H9 (cell line): ENCODE measurements around the gene ARHGEF17. TPM values are rescaled to one million over a fixed set of nuclear protein-coding genes. Genes with fewer than 3 reads are reported as not detected.
"Not testable (repeated sequence)": the region's sequence is repeated elsewhere in the genome, so short reads cannot be mapped to it uniquely, and the experiment has no call there.

Experiments
- DNase-seq: peaks from one replicate; pipeline ENCODE4 v3.0.0-alpha.2; 2017
- H2AFZ ChIP-seq: one replicate; pipeline ENCODE4 v1.6.1; 2013; ENCODE audit warnings: mild to moderate bottlenecking, low read length, control low read depth, moderate library complexity
- H2AK5ac ChIP-seq: 2 replicates; pipeline ENCODE4 v1.6.1; 2013; ENCODE audit warnings: low read length, control low read depth, mixed read lengths; ENCODE audit not compliant: insufficient read length
- H2BK120ac ChIP-seq: one replicate; pipeline ENCODE4 v1.6.1; 2013; ENCODE audit warnings: low read depth, mild to moderate bottlenecking, low read length, control low read depth, inconsistent platforms; ENCODE audit not compliant: poor library complexity, severe bottlenecking
- H2BK12ac ChIP-seq: 2 replicates; pipeline ENCODE4 v1.6.1; 2013; ENCODE audit warnings: low read length, control low read depth, mixed read lengths, low read depth; ENCODE audit not compliant: insufficient read length
- H2BK15ac ChIP-seq: 2 replicates; pipeline ENCODE4 v1.6.1; 2013; ENCODE audit warnings: low read depth, low read length, control low read depth
- H2BK20ac ChIP-seq: one replicate; pipeline ENCODE4 v1.6.1; 2013; ENCODE audit warnings: low read depth, mild to moderate bottlenecking, low read length, control low read depth, inconsistent platforms; ENCODE audit not compliant: poor library complexity, severe bottlenecking
- H2BK5ac ChIP-seq: 2 replicates; pipeline ENCODE4 v1.6.1; 2013; ENCODE audit warnings: low read length, control low read depth, mixed read lengths; ENCODE audit not compliant: insufficient read length
- H3K14ac ChIP-seq: 2 replicates; pipeline ENCODE4 v1.6.1; 2013; ENCODE audit warnings: low read length, control low read depth; ENCODE audit not compliant: insufficient read depth
- H3K18ac ChIP-seq: 2 replicates; pipeline ENCODE4 v1.6.1; 2013; ENCODE audit warnings: low read depth, mild to moderate bottlenecking, mixed read lengths, low read length, control low read depth; ENCODE audit not compliant: insufficient read length
- H3K23ac ChIP-seq: 2 replicates; pipeline ENCODE4 v1.6.1; 2013; ENCODE audit warnings: low read length, control low read depth, mixed read lengths, low read depth; ENCODE audit not compliant: insufficient read length
- H3K23me2 ChIP-seq: 2 replicates; pipeline ENCODE4 v1.6.1; 2013; ENCODE audit warnings: low read depth, mild to moderate bottlenecking, mixed read lengths, low read length, control low read depth; ENCODE audit not compliant: insufficient read length, poor library complexity, severe bottlenecking
- H3K27ac ChIP-seq: 2 replicates; pipeline ENCODE4 v1.5.1; 2013; ENCODE audit warnings: low read length, control low read depth, mixed read lengths, low read depth; ENCODE audit not compliant: insufficient read length
- H3K27me3 ChIP-seq: 2 replicates; pipeline ENCODE4 v1.6.1; 2013; ENCODE audit warnings: low read length, control low read depth, inconsistent platforms; ENCODE audit not compliant: insufficient read depth
- H3K4ac ChIP-seq: 2 replicates; pipeline ENCODE4 v1.6.1; 2013; ENCODE audit warnings: low read depth, mild to moderate bottlenecking, control low read depth, inconsistent platforms, low read length, moderate library complexity
- H3K4me1 ChIP-seq: 2 replicates; pipeline ENCODE4 v1.6.1; 2013; ENCODE audit warnings: low read length, control low read depth, inconsistent platforms; ENCODE audit not compliant: insufficient read depth
- H3K4me2 ChIP-seq: 2 replicates; pipeline ENCODE4 v1.6.1; 2013; ENCODE audit warnings: low read length, control low read depth, mixed read lengths; ENCODE audit not compliant: insufficient read length, insufficient read depth
- H3K56ac ChIP-seq: 2 replicates; pipeline ENCODE4 v1.6.1; 2013; ENCODE audit warnings: low read depth, mild to moderate bottlenecking, mixed read lengths, low read length, control low read depth; ENCODE audit not compliant: insufficient read length
- H3K79me1 ChIP-seq: 2 replicates; pipeline ENCODE4 v1.6.1; 2013; ENCODE audit warnings: low read depth, mild to moderate bottlenecking, moderate library complexity, low read length, control low read depth, inconsistent platforms; ENCODE audit not compliant: insufficient read depth, poor library complexity, severe bottlenecking
- H3K79me2 ChIP-seq: 2 replicates; pipeline ENCODE4 v1.6.1; 2013; ENCODE audit warnings: low read length, control low read depth, inconsistent platforms; ENCODE audit not compliant: insufficient read depth
- H3K9ac ChIP-seq: 2 replicates; pipeline ENCODE4 v1.6.1; 2013; ENCODE audit warnings: low read length, control low read depth, mixed read lengths; ENCODE audit not compliant: insufficient read length; ENCODE audit errors: extremely low read depth
- H3K9me3 ChIP-seq: one replicate; pipeline ENCODE4 v1.6.1; 2013; ENCODE audit warnings: low read depth, low read length, inconsistent platforms; ENCODE audit not compliant: control insufficient read depth
- H3T11ph ChIP-seq: one replicate; pipeline ENCODE4 v1.6.1; 2013; ENCODE audit warnings: mild to moderate bottlenecking, low read length, control low read depth, inconsistent platforms
- H4K20me1 ChIP-seq: one replicate; pipeline ENCODE4 v1.6.1; 2013; ENCODE audit not compliant: control insufficient read depth, insufficient read length, insufficient read depth
- H4K5ac ChIP-seq: 2 replicates; pipeline ENCODE4 v1.6.1; 2013; ENCODE audit warnings: low read depth, mild to moderate bottlenecking, mixed read lengths, low read length, control low read depth; ENCODE audit not compliant: insufficient read length
- H4K8ac ChIP-seq: replicated peaks from 2 replicates; pipeline ENCODE4 v1.6.1; 2013; ENCODE audit warnings: low read length, control low read depth, mixed read lengths, low read depth; ENCODE audit not compliant: insufficient read length
- H4K91ac ChIP-seq: 2 replicates; pipeline ENCODE4 v1.6.1; 2013; ENCODE audit warnings: low read depth, mild to moderate bottlenecking, moderate library complexity, mixed read lengths, low read length, control low read depth; ENCODE audit not compliant: insufficient read length
- H3K27ac Mint-ChIP-seq, 3 experiments: 2 replicates in 2 of 3; 3 replicates in 1 of 3; pipeline ENCODE4 v1.8.0; 2020 to 2021; ENCODE audit warnings: mixed read lengths in 3 of 3, mild to moderate bottlenecking in 1 of 3, moderate library complexity in 1 of 3
- H3K27me3 Mint-ChIP-seq: 2 replicates; pipeline ENCODE4 v1.8.0; 2021; ENCODE audit warnings: low read depth, mild to moderate bottlenecking, moderate library complexity, mixed read lengths
- H3K36me3 Mint-ChIP-seq, 3 experiments: 2 replicates in 2 of 3; 3 replicates in 1 of 3; pipeline ENCODE4 v1.8.0; 2020 to 2021; ENCODE audit warnings: low read depth in 3 of 3, mixed read lengths in 3 of 3; ENCODE audit not compliant: insufficient read depth in 1 of 3
- H3K4me1 Mint-ChIP-seq, 2 experiments: 2 replicates each; pipeline ENCODE4 v1.8.0; 2020; ENCODE audit warnings: mixed read lengths in 2 of 2
- H3K4me3 Mint-ChIP-seq, 2 experiments: 2 replicates in 1 of 2; 3 replicates in 1 of 2; pipeline ENCODE4 v1.8.0; 2020 to 2021; ENCODE audit warnings: mild to moderate bottlenecking in 2 of 2, mixed read lengths in 2 of 2, moderate library complexity in 1 of 2
- H3K9me3 Mint-ChIP-seq, 2 experiments: 2 replicates in 1 of 2; 3 replicates in 1 of 2; pipeline ENCODE4 v1.8.0; 2020; ENCODE audit warnings: mild to moderate bottlenecking in 2 of 2, mixed read lengths in 2 of 2, moderate library complexity in 1 of 2
- WGBS: extraction: QIAGEN DNeasy Blood & Tissue Kit; methylation state at CpG from one replicate; pipeline ENCODE4 v1.1.7; 2013; ENCODE audit warnings: missing lambda C conversion rate, low lambda C conversion rate, mixed read lengths; ENCODE audit not compliant: insufficient read length; ENCODE audit errors: extremely low coverage; 5-methylcytosine and 5-hydroxymethylcytosine counted together
- total RNA-seq: library from RNA; stranded (reverse); gene quantifications from 2 replicates; pipeline ENCODE4 v1.2.1, GENCODE V29; 2021
- TF ChIP-seq, protein P1 (sequence below): fragments of 200-600 bp; sonication (generic); conservative IDR thresholded peaks from 3 replicates; pipeline ENCODE4 v1.8.0; 2021; ENCODE audit warnings: antibody characterized with exemption, mild to moderate bottlenecking

ARHGEF17 gene
- total RNA-seq, 1 experiment from 2014 or later = 7.4 TPM

DNA sequence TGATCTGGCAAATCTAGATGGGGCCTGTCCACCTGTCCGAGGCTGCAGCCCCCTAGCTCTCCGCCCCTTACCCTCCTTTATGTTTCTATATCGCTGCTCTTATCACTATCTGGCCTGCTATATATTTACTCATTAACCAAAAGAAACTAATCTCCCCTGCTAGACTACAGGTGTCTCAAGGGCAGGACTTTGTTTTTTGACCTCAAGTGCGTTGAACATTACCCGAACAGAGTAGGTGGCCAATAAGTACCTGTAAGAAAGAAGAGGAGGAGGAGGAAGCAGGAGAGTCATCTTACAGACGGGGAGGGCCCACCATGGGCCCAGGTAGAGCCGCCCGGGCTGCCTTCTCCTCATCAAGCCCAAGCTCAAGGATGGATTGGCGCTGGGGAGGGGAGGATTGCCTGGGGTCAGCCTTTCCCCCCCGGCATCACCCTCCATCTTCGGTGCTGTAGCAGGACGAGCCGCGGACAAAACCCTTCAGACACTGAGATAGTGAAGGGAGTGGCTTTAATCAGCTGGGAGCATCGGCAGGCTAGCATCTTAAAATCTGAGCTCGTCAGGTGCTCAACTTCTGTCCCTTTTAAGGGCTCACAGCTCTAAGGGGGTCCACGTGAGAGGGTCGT lies 37.1 kb upstream of the ARHGEF17 start:
- no peak overlapping the region; a peak in 1 of 7 replicates for H3K27ac Mint-ChIP-seq
- H3K18ac ChIP-seq = no peak overlapping the region

DNA sequence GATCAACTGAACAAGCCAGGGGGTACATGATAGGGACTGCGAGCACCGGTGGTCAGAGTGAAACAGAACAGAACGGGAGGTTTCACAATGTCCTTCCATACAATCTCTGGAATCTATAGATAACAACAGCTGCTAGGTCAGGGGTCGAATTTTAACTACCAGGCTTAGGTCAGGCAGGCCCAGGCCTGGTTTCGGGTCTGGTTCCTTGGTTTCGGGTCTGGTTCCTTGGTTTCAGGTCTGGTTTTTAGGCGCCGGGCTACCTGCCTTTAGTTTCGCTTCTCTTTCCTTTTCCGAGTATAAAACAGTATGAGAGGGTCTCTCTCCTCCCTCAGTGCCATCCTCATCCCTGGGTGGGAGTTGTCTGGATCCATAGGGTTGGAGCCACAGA lies 36.6 kb upstream of the ARHGEF17 start:
- H2BK20ac ChIP-seq, H2BK12ac ChIP-seq, H2AFZ ChIP-seq, H2BK5ac ChIP-seq, H2AK5ac ChIP-seq, H3K4me3 Mint-ChIP-seq, H3K9me3 Mint-ChIP-seq, H4K91ac ChIP-seq, H3T11ph ChIP-seq, H3K4me1 ChIP-seq, H4K5ac ChIP-seq, H3K23me2 ChIP-seq, H3K79me2 ChIP-seq, H3K27me3 Mint-ChIP-seq, H3K18ac ChIP-seq, H4K20me1 ChIP-seq, H3K27me3 ChIP-seq, H4K8ac ChIP-seq, H3K23ac ChIP-seq, H3K9me3 ChIP-seq, H3K27ac Mint-ChIP-seq, H2BK15ac ChIP-seq, H3K27ac ChIP-seq, H2BK120ac ChIP-seq, H3K4me2 ChIP-seq, H3K9ac ChIP-seq, H3K4ac ChIP-seq, H3K14ac ChIP-seq, H3K36me3 Mint-ChIP-seq, H3K79me1 ChIP-seq, H3K56ac ChIP-seq: not testable (repeated sequence)
- WGBS = no CpG with 5 or more reads among the region's 10 CpGs
- H3K4me1 Mint-ChIP-seq = peaks cover 26 to 42% of the 10 kb centered on the region in 2 experiments
- DNase-seq = peak; percentile 3

More for the DNA sequence above, 37.1 kb upstream of the ARHGEF17 start:
- Histone ChIP-seq H2BK5ac (no peak overlapping the region), H4K20me1 (no peaks in the 10 kb centered on the region), H3K4ac (no peak overlapping the region), H4K91ac (no peak overlapping the region), H3T11ph (no peak overlapping the region), H3K27ac (no peak overlapping the region), H2AFZ (no peak overlapping the region), H3K14ac (no peak overlapping the region), H3K23ac (no peak overlapping the region), H4K8ac (no peak overlapping the region), H3K4me2 (no peak overlapping the region), H3K9ac (no peak overlapping the region), H3K4me1 (no peaks in the 10 kb centered on the region), H4K5ac (no peak overlapping the region), H2AK5ac (no peak overlapping the region), H3K27me3 (no peaks in the 10 kb centered on the region; the same call in 1 of the 2 replicates), H2BK120ac (no peak overlapping the region), H2BK15ac (no peak overlapping the region), H3K9me3 (no peaks in the 10 kb centered on the region), H2BK20ac (no peak overlapping the region), H3K56ac (no peak overlapping the region), H3K79me2 (no peaks in the 10 kb centered on the region), H2BK12ac (no peak overlapping the region), H3K79me1 (no peaks in the 10 kb centered on the region), H3K23me2 (no peaks in the 10 kb centered on the region)
- no CpG with 5 or more reads among the region's 18 CpGs for WGBS
- peaks cover 26 to 45% of the 10 kb centered on the region in 2 experiments for H3K4me1 Mint-ChIP-seq
- no peak overlapping the region for H3K4me3 Mint-ChIP-seq
- H3K27me3 Mint-ChIP-seq = peaks cover 11% of the 10 kb centered on the region
- no peaks in the 10 kb centered on the region for H3K36me3 Mint-ChIP-seq
- H3K9me3 Mint-ChIP-seq = no peaks in the 10 kb centered on the region; a peak in 1 of 5 replicates
- DNase-seq = peak; percentile 23
- TF ChIP-seq, protein P1, sequence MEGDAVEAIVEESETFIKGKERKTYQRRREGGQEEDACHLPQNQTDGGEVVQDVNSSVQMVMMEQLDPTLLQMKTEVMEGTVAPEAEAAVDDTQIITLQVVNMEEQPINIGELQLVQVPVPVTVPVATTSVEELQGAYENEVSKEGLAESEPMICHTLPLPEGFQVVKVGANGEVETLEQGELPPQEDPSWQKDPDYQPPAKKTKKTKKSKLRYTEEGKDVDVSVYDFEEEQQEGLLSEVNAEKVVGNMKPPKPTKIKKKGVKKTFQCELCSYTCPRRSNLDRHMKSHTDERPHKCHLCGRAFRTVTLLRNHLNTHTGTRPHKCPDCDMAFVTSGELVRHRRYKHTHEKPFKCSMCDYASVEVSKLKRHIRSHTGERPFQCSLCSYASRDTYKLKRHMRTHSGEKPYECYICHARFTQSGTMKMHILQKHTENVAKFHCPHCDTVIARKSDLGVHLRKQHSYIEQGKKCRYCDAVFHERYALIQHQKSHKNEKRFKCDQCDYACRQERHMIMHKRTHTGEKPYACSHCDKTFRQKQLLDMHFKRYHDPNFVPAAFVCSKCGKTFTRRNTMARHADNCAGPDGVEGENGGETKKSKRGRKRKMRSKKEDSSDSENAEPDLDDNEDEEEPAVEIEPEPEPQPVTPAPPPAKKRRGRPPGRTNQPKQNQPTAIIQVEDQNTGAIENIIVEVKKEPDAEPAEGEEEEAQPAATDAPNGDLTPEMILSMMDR = no peak
